Adipose tissue (tissue), 3 donors: ENCODE results near the gene GXYLT1. TPM values are rescaled to one million over a fixed set of nuclear protein-coding genes. Genes with fewer than 3 reads are reported as not detected.

Source experiments
- H3K27ac ChIP-seq: one replicate; pipeline ENCODE4 v1.5.1; 2013; ENCODE audit warnings: low read depth, low read length
- WGBS, 3 donors: extraction: QIAGEN DNeasy Blood & Tissue Kit; methylation state at CpG; one replicate each; pipeline ENCODE4 v1.1.7; 2013; 5-methylcytosine and 5-hydroxymethylcytosine counted together
- polyA plus RNA-seq, 3 donors: library from polyadenylated mRNA; stranded (reverse); fragments of 200-250 nt; gene quantifications; one replicate each; pipeline ENCODE4 v1.2.3, GENCODE V29; 2013
- donor health status: healthy with polysubstance abuse.
- donor health status: Bipolar disorder and iron deficiency.
- donor health status: healthy.

Gene GXYLT1
- polyA plus RNA-seq, 3 donors: 2.1 to 6.2 (median 3.4) TPM

DNA sequence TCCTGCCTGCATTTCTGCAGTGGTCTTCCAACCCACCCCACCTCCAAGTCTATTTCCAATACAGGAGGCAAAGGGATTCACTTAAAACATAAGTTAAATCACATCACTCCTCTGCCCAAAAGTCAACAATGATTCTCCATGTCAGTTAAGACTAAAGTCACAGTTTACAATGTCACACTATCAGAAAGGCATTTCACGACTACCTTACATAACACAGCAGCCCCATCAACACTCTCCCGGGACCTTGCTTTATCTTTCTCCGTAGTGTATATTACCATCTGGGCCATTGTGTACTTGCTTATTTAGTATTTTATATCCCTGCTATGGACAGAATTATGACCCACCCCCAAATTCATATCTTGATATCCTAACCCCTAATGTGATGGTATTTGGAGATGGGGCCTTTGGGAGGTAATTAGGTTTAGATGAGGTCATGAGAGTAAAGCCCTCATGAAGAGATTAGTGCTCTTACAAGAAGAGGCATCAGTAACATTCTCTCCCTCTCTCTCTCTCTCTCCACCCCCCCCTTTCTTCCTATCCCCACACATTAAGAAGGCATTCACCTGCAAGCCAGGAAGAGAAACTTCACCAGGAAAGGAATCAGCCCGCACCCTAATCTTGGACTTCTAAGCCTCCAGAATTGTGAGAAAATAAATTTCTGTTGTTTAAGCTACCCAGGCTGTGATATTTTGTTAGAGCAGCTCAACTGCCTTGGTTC lies 112.7 kb downstream of the GXYLT1 start:
- H3K27ac ChIP-seq: no peak overlapping the region
- WGBS, 3 donors: 68 to 90% (median 87%) methylated on average over 4 of the region's 4 CpGs

Other genes with a start within 250 kb of the GXYLT1 start
- 10 to 100 TPM in 1 of 3 donors, 1 to 10 TPM in 2; 4.4 to 12.8 (median 8.7) TPM for gene YAF2, start 93.4 kb upstream of the GXYLT1 start, polyA plus RNA-seq
- 10 to 100 TPM; 17.7 to 60.2 (median 27.5) TPM for gene ZCRB1, start 181.2 kb upstream of the GXYLT1 start, polyA plus RNA-seq
- 10 to 100 TPM; 12.5 to 30.5 (median 26.8) TPM for gene PPHLN1, start 181.3 kb upstream of the GXYLT1 start, polyA plus RNA-seq